D341Med (cell line): ENCODE measurements around the gene SLC35B2.

Experiments used
- DNase-seq: peaks from one replicate; pipeline ENCODE4 v3.0.0; 2012; ENCODE audit warnings: low spot score

The SLC35B2 gene

GRCh38 chr6:44268095-44268628 lies 10.8 kb upstream of the SLC35B2 start:
- peak; percentile 82 for DNase-seq

GRCh38 chr6:44267252-44267651 lies 9.9 kb upstream of the SLC35B2 start:
- DNase-seq = no peak

- no peak for DNase-seq
These were observed 9.0 kb upstream of the SLC35B2 start for GRCh38 chr6:44266347-44266746.

DNA sequence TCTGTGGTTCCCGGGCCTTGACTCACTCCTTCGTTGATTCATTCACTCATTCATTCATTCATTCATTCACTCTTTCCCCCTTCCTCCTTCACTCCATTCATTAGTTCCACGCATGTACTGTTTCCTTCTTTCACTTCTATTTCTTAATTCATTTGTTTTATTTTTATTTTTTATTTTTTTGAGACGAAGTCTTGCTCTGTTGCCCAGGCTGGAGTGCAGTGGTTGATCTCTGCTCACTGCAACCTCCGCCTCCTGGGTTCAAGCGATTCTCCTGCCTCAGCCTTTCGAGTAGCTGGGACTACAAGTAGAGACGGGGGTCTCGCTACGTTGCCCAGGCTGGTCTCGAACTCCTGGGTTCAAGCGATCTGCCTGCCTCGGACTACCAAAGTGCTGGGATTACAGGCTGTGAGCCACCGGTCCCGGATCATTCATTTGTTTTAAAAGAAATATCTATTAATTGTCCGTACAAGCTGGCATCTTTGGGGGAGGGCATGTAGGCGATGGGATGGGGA lies 8.4 kb upstream of the SLC35B2 start:
- no peak for DNase-seq

- peak; percentile 95 for DNase-seq
These were observed 7.8 kb upstream of the SLC35B2 start, which contains the start of gene NFKBIE for GRCh38 chr6:44265007-44265721. NFKBIE (minus strand) TSS chr6:44265551; CDS start chr6:44265346, 205 bp downstream.

DNA sequence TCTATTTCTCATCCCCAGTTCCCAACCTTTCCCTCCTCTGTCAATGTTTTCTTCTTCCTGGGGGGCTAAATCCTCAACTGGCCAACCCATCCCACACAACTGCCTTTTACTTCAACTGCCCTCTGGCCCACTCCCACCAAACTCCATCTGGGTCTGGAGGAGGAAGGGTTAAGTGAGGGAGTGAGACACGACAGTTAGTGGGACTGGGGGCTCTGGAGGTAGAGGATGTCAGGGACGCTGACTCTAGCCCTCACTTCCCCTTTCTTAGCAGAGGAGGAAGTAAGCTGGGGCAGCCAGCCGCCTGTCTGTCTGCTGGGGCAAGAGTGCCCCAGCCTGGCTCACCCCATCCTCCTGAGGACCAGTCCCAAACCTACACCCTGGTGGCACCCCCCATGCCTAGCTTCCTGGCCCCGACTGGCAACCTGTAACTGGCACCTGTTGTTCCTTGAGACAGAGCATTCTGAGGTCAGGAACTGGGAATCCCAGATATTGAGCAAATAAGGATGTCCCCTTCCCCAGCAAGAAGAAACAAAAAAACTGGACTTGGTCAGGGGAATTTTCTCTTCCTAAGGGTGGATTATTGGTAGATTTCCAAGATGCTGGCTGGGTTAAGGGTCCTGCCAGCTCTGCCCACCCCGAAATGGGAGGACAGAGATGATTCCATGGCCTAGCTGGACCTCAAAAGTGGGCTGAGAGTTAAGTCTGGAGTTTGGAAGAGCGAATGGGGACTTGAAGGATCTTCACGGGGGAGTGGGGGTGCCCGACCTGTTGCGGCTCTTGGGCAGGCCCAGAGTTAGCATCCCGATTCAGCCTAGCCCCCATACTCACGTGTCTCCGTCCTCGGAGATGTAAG lies 7.1 kb upstream of the SLC35B2 start:
- DNase-seq = no peak

GRCh38 chr6:44263354-44264100 lies 6.2 kb upstream of the SLC35B2 start:
- DNase-seq = no peak

- no peak for DNase-seq
These were observed 5.4 kb upstream of the SLC35B2 start for GRCh38 chr6:44262467-44263353.

DNA sequence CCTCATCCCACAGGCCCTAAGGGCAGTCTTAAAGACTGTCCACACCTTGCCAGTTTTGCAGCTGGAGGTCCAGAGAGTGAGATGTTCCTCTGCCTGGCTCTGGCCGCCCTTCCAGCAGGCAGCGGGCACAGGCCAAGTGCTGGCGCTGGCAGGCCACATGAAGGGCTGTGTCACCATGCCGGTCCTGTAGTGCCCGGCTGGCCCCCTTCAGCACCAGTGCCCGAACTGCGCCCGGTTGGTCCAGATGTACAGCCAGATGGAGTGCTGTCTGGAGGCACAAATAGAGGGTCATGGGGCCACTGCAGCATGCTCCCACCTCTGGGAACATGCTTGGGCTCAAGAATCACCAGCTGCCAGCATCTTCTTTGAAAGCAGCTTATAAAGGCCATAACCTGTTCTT lies 4.3 kb upstream of the SLC35B2 start:
- DNase-seq = no peak

- DNase-seq = no peak
These were observed 3.3 kb upstream of the SLC35B2 start for GRCh38 chr6:44260451-44261297.

DNA sequence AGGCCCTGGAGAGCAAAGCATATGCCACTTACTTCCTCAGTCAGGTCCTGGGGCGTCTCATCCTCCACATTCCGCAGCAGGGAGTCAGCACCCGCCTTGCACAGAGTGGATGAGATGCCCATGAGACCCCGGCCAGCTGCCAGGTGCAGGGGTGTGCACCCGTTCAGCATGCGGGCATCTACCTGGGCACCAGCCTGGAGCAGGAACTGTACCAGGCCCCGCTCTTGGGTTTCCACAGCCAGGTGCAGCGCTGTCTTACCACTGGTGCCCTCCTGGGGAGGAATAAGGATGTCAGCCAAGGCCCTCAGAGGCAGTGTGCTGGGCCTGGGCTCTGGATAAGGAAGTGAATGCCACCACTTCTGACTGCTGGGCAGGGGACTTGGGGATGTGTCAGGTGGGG lies 2.7 kb upstream of the SLC35B2 start:
- no peak for DNase-seq

DNA sequence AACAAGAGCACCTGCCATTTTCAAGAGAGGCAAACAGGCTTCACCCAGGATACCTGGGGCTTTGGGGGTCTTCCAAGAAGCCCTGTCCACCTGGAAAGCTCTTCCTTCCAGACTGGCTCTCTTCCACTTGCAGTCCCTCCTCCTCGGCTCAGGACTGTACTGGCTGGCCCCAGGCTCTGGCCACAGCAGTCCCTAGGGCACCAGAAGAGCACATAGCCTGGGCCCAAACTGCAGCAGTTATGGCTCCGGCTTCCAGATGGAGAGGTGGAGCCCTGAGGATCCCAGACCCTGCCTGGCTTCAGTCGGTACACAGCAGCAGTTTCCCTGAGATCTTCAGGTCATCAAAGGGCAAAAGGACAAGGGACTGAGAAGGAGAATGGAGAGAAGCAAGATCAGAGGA lies 1.6 kb upstream of the SLC35B2 start:
- DNase-seq = no peak

DNA sequence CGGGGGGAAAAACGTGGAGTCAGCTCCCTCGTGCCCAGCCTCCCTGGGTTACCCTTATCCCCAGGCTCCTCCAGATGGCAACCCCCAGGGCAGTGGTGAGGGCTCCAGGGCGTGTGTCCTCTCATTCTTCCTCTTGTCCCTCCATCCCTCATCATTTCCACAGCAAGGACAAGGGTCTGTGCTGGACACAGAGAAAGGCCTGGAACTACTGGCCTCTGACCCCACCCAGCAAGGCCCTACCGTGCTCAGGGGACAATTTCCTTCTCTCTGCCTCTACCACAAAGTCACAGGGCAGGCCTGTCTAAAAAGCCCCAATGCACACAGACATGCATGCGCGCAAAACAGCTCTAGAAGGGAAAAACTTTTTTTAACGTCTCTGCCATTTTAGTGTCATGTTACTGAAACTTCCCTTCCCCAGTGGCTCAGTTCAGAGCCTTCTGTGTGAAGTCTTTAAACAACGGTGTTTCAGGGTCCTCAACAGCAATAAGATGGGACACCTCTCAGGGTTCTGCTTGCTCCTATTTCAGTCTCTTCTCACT lies 1.1 kb upstream of the SLC35B2 start:
- DNase-seq = no peak

DNA sequence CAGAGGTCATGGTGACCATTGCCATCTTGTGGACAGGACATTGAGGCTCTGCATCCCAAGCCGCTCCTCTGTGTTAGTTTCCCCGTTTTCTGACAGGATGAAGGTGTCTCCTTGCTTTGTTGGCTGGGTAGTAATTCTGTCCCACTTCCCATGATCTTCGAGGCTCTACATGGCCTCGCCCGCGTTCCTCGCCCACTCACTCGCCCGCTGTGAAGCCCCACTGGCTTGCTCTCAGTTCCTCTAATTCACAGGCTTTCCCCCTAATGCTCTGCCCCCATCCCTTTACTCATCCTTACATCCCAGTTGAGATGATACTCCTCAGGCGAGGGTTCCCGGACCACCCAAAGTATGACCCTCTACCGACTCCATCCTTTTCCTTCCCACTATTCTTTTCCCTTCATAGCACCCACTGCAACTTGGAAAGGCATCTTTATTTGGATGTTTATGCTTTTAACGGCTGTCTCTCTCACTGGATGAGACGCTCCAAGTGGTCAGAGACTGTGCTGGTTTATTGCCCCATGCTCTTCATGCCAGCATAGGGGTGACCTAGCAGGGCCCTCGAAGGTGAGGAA lies 511 bp upstream of the SLC35B2 start:
- no peak for DNase-seq

DNA sequence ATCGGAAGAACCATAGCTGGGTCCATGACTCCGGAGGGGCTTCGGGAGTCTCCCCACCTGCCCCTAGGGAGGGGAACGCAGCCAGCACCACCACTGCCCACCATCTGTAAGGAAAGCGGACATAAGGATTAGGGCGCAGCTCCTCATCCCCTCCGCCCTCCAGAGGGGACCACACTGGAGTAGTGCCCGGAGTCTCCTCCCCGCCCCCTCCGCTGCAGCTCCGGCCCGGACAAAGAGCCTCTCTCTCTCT lies 628 bp downstream of the SLC35B2 start:
- DNase-seq = peak; percentile 64

DNA sequence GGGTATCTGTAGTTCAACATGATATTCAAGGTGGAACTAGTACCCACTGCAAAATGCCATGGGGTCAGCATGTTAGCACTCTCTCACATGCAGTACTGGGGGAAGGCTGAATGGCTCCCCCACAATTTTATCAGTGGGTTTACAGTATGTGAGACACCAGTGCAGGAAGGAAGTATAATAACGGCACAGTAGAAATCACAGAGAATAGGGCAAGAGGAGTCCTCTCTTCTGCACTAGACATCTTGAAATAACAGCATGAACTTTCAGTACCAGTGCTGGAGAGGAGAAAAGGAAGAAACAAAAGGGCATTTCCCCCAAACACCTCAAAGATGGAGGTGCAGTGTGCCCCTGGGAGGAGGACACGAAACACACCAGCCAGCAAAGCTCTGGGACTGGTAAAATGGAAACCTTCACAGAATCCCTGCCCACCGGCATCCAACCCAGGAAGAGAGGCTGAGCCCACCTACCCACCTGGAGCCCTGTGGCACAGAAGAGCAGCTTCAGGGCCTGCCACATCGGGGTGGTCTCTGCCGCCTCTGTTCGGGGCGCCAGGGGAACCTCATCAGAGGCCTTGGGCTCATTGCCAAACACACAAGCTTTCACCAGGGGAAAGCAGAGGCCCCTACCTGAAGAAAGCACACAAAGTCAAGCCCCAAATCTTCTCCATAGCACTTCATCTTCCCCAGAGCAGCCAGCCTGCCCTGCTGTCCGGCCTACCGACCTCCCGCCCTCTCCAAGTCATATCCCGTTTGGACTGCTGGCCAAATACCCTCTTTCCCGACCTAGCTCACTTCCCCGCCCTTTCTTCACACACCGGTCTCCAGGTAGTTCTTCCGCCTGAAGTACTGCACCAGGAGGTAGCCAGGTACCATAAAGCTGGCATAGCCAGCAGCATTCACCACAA lies 1.2 kb downstream of the SLC35B2 start:
- no peak for DNase-seq

- DNase-seq = no peak
These were observed 2.1 kb downstream of the SLC35B2 start for GRCh38 chr6:44255105-44255808.
